Keratinocyte (primary cell): Measurements from ENCODE around the gene SCAF8. TPM values are rescaled to one million over a fixed set of nuclear protein-coding genes. Genes with fewer than 3 reads are reported as not detected.

Experiments
- DNase-seq: peaks from one replicate; pipeline ENCODE4 v3.0.0-alpha.2; 2011; ENCODE audit warnings: low read depth, missing footprints, low spot score
- FAIRE-seq: peaks from 2 replicates; lab custom pipeline; 2011; peaks lifted over from hg19 to GRCh38; lab: Jason Lieb, UNC
- H2AFZ ChIP-seq: 2 replicates; pipeline ENCODE4 v1.6.0; 2012; ENCODE audit warnings: low read length, control low read depth, inconsistent platforms; ENCODE audit not compliant: control insufficient read depth
- H3K27ac ChIP-seq: 2 replicates; pipeline ENCODE4 v1.5.1; 2011; ENCODE audit warnings: low read length; ENCODE audit not compliant: control insufficient read depth, insufficient read depth
- H3K27me3 ChIP-seq: 3 replicates; pipeline ENCODE4 v1.6.0; 2011; ENCODE audit warnings: low read length; ENCODE audit not compliant: control insufficient read depth, insufficient read depth; ENCODE audit errors: extremely low read depth
- H3K36me3 ChIP-seq, 2 experiments: 2 replicates in 1 of 2; 3 replicates in 1 of 2; pipeline ENCODE4 v1.5.1; 2011; ENCODE audit warnings: low read length in 2 of 2, mild to moderate bottlenecking in 1 of 2; ENCODE audit not compliant: control insufficient read depth in 2 of 2, insufficient read depth in 2 of 2; ENCODE audit errors: extremely low read depth in 1 of 2
- H3K4me1 ChIP-seq: 3 replicates; pipeline ENCODE4 v1.5.1; 2011; ENCODE audit warnings: low read length; ENCODE audit not compliant: control insufficient read depth, insufficient read depth; ENCODE audit errors: extremely low read depth
- H3K4me2 ChIP-seq: 3 replicates; pipeline ENCODE4 v1.6.0; 2011; ENCODE audit warnings: low read depth, low read length; ENCODE audit not compliant: control insufficient read depth, insufficient read depth; ENCODE audit errors: extremely low read depth
- H3K4me3 ChIP-seq, 3 experiments: fragments of 200-600 bp in 1 of 3; sonication (generic) in 1 of 3; 2 replicates in 2 of 3; 3 replicates in 1 of 3; pipeline ENCODE4 v1.5.1; 2011 to 2016; ENCODE audit warnings: low read length in 3 of 3, mild to moderate bottlenecking in 3 of 3, control low read depth in 2 of 3, inconsistent platforms in 1 of 3, low read depth in 1 of 3, mixed read lengths in 1 of 3, mixed run types in 1 of 3, moderate library complexity in 1 of 3; ENCODE audit not compliant: control insufficient read depth in 2 of 3, insufficient read depth in 2 of 3; ENCODE audit errors: extremely low read depth in 1 of 3
- H3K79me2 ChIP-seq: 2 replicates; pipeline ENCODE4 v1.6.0; 2012; ENCODE audit warnings: low read length; ENCODE audit not compliant: control insufficient read depth, insufficient read depth
- H3K9ac ChIP-seq: 3 replicates; pipeline ENCODE4 v1.6.0; 2011; ENCODE audit warnings: low read length; ENCODE audit not compliant: control insufficient read depth, insufficient read depth; ENCODE audit errors: extremely low read depth
- H3K9me1 ChIP-seq: 3 replicates; pipeline ENCODE4 v1.6.0; 2011; ENCODE audit warnings: low read length; ENCODE audit not compliant: control insufficient read depth, insufficient read depth; ENCODE audit errors: extremely low read depth
- H3K9me3 ChIP-seq: 2 replicates; pipeline ENCODE4 v1.5.1; 2012; ENCODE audit warnings: low read depth, low read length; ENCODE audit not compliant: control insufficient read depth
- H4K20me1 ChIP-seq: 3 replicates; pipeline ENCODE4 v1.6.0; 2011; ENCODE audit warnings: low read length; ENCODE audit not compliant: control insufficient read depth, insufficient read depth; ENCODE audit errors: extremely low read depth
- EZH2 ChIP-seq: IDR thresholded peaks from one replicate; pipeline ENCODE4 v1.6.1; 2012; ENCODE audit warnings: inconsistent platforms, mild to moderate bottlenecking, low read length, moderate library complexity
- dilution Hi-C: fragments of 300-500 bp; cut with MboI; formaldehyde crosslinking; loops from one replicate; pipeline ENCODE4 v1.7.0; 2020; ENCODE audit warnings: low sequenced_read_pairs; ENCODE audit not compliant: extremely low pct_ligation_motif_present
- polyA plus RNA-seq, 5 experiments: library from polyadenylated mRNA; depleted of rRNA in 3 of 5; stranded (reverse) in 3 of 5; stranded (forward) in 1 of 5; unstranded in 1 of 5; fragments of >200 nt; gene quantifications; 1 replicate in 1 of 5; 2 replicates in 3 of 5; 3 replicates in 1 of 5; pipeline versions ENCODE4 v1.2.1 to v1.2.3, GENCODE V29; 2011 to 2012; ENCODE audit warnings: missing spikeins in 2 of 5, low read depth in 1 of 5, low replicate concordance in 1 of 5
- TF ChIP-seq, protein P1 (sequence below), 3 experiments: IDR thresholded peaks in 1 of 3; conservative IDR thresholded peaks in 1 of 3; optimal IDR thresholded peaks in 1 of 3; 2 replicates in 2 of 3; 3 replicates in 1 of 3; pipeline versions ENCODE3 to v1.5.1; 2011; ENCODE audit warnings: low read length in 3 of 3, mild to moderate bottlenecking in 3 of 3, moderate library complexity in 2 of 3, control low read depth in 1 of 3, inconsistent platforms in 1 of 3; ENCODE audit not compliant: insufficient read depth in 2 of 3; ENCODE audit errors: extremely low read depth in 1 of 3

SCAF8 gene
- polyA plus RNA-seq, 1 donor (not counting 4 experiments of a cell fraction or from before 2014, with no cell fraction given), result 19.1 TPM

DNA sequence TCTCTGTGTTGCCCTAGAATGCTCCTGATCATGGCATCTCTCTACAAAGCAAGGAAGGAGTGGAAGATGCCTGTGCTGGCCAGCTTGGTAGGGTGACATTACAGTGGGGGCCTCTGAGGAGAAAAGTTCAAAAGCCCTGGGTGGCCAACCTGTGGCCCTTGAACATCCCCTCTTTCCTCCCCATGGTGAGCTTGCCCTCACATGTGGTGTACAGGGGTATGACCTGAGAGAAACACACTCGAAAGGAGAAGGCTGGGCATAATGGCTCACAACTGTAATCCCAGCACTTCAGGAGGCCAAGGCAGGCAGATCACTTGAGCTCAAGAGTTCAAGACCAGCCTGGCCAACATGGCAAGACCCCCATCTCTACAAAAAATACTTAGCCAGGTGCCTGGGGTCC, 36.6 kb upstream of the SCAF8 start:
- H2AFZ ChIP-seq, result no peak overlapping the region
- H3K9ac ChIP-seq, result no peak overlapping the region
- DNase-seq (no peak), FAIRE-seq (no peak)
- no peaks in the 10 kb centered on the region for H3K79me2 ChIP-seq
- H3K27ac ChIP-seq, result no peak overlapping the region
- no peaks in the 10 kb centered on the region for H3K9me1 ChIP-seq
- no peaks in the 10 kb centered on the region for H3K27me3 ChIP-seq
- dilution Hi-C loops, result no loop called here
- H3K36me3 ChIP-seq, result no peaks in the 10 kb centered on the region
- peaks cover 3% of the 10 kb centered on the region for H3K4me1 ChIP-seq
- no peaks in the 10 kb centered on the region for H3K9me3 ChIP-seq
- no peak overlapping the region for H3K4me2 ChIP-seq
- no peak for TF ChIP-seq EZH2
- TF ChIP-seq, protein P1, sequence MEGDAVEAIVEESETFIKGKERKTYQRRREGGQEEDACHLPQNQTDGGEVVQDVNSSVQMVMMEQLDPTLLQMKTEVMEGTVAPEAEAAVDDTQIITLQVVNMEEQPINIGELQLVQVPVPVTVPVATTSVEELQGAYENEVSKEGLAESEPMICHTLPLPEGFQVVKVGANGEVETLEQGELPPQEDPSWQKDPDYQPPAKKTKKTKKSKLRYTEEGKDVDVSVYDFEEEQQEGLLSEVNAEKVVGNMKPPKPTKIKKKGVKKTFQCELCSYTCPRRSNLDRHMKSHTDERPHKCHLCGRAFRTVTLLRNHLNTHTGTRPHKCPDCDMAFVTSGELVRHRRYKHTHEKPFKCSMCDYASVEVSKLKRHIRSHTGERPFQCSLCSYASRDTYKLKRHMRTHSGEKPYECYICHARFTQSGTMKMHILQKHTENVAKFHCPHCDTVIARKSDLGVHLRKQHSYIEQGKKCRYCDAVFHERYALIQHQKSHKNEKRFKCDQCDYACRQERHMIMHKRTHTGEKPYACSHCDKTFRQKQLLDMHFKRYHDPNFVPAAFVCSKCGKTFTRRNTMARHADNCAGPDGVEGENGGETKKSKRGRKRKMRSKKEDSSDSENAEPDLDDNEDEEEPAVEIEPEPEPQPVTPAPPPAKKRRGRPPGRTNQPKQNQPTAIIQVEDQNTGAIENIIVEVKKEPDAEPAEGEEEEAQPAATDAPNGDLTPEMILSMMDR (optimal IDR thresholded peaks at IDR 0.05 in 1 of 3, IDR thresholded peaks at IDR 0.05 in 1 of 3, conservative IDR thresholded peaks at IDR 0.05 in 1 of 3; ENCODE audit: extremely low read depth in 1 of 3, insufficient read depth in 2 of 3, low read length in 3 of 3), result no peak
- H4K20me1 ChIP-seq, result no peaks in the 10 kb centered on the region
- H3K4me3 ChIP-seq, result no peak overlapping the region

DNA sequence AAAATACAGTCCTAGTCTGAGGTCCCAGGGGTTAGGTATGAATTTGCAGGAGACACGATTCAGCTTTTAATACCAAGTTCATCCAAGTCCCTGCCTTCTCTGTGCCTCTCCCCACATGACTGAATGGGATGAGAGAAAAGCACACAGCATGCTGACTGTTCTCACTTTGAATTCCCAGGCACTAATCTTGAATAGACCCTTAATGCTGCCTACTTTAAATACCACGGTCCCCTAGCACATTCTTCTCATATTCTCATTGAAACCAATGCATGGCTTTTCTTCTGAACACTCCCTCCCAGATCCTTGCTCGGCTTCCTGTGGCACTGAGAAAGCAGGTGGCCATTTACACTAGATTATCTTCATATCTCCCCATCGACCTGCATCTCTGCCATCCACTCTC, 30.1 kb upstream of the SCAF8 start:
- H3K79me2 ChIP-seq, result no peaks in the 10 kb centered on the region
- no peak for DNase-seq
- no peaks in the 10 kb centered on the region for H4K20me1 ChIP-seq
- peaks cover 3% of the 10 kb centered on the region for H3K27me3 ChIP-seq
- H3K4me3 ChIP-seq, result no peak overlapping the region
- no peak overlapping the region for H3K4me2 ChIP-seq
- FAIRE-seq, result no peak
- H3K9ac ChIP-seq, result no peak overlapping the region
- no peaks in the 10 kb centered on the region for H3K36me3 ChIP-seq
- TF ChIP-seq, protein P1 (optimal IDR thresholded peaks at IDR 0.05 in 1 of 3, IDR thresholded peaks at IDR 0.05 in 1 of 3, conservative IDR thresholded peaks at IDR 0.05 in 1 of 3; ENCODE audit: extremely low read depth in 1 of 3, insufficient read depth in 2 of 3, low read length in 3 of 3), result no peak
- TF ChIP-seq EZH2, result no peak
- no peaks in the 10 kb centered on the region for H3K9me3 ChIP-seq
- dilution Hi-C loops, result no loop called here
- no peaks in the 10 kb centered on the region for H3K9me1 ChIP-seq
- no peak overlapping the region for H2AFZ ChIP-seq
- H3K4me1 ChIP-seq, result no peaks in the 10 kb centered on the region
- H3K27ac ChIP-seq, result no peak overlapping the region
